NOMO-1 treated with dmso at 0.1 percent for 144 hours (cell line): ENCODE measurements around the gene GPLD1.

Experiments
- DNase-seq: peaks from one replicate; lab custom pipeline; 2025; ENCODE audit not compliant: unreplicated experiment; lab: John Stamatoyannopoulos, UW

Gene GPLD1

DNA sequence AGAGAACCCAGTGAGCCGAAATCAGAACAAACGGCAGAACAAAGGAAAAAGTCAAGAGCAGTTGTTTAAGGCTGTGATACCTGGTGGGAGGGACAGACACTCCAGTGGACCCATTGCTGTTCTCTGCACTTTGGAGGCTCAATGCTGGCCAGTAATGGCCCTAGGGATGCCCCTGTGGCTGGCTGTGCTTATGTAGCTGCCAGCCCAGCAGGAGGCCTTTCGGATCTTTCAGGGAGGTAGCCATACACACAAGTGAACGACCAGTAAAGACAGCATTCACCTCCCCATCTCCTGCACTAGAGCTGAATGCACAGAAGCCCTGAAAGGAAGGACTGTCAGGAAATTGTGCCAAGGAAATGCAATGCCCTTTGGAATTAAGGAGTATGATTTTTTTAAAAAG lies 34.3 kb downstream of the GPLD1 start:
- DNase-seq = no peak

DNA sequence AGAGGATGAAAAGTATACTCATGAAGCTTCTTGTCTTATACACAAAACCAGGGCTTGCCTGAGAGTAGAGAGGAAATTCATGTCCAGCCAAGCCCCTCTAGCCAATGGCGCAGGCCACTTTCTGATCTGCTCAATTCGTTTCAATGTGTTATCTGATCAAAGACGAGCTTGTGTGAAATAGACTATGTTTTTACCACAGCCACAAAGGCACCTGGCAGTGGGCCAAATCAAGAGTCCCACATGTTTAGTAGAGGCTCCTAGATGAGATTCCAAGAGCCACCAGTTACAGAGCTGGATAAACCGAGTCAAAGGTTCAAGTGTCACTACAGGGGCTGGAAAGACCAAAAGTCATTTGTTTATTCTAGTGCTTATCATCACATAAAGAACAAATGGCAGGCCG lies 34.9 kb downstream of the GPLD1 start:
- no peak for DNase-seq

DNA sequence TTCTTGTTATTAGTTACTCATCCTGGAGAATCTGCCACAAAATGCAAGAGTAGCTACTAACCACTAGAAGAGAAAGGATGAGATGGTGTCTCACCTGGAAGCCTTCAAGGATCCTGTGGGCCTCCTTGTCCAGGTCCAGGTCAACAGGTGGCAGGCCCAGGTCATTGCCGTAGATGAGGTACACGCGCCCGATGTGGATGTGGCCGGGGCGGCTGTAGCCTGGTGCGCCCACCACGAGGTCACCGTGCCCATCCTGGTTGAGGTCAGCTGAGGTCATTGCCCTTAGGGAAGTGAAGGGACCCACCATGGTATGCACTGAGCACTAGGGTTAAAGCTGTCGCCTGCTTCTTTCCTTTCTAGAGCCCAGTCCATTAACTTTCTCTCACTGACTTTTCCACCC lies 35.5 kb downstream of the GPLD1 start:
- no peak for DNase-seq

DNA sequence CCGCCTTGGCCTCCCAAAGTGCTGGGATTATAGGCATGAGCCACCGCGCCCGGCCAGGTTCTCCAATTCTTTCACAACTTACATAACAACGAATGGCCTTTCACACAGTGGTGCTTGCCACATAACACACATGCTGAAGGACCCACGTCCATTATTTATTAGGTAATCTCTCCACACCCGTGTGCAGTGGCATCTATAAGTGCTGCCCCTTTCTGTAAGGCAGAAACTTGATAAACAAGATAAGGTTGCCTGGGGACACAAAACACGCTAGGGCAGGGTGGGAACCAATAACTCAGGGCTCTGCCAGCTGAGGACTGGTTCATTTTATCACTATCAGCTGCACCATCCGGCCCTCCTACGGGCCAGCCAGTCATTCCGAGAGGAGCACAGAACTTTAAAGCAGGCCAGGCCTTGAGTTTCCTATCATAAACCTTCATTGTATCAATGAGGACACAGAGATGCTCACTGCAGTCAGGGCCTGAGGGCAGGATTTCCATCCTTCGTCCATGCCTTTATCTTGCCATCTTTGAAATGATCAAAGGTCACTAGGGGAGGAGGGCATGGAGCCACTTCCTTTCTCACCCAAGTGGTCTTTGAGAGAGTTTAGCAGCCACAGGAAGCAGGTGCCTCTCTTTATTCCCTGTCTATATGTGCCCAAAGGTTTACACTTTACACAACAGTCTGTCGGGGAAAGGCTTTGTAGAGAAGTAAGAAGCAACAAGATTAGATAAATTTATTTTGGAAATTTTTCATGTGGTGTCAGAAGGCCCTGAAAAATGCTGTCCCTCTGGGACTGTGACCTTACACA lies 37.6 kb downstream of the GPLD1 start:
- no peak for DNase-seq

DNA sequence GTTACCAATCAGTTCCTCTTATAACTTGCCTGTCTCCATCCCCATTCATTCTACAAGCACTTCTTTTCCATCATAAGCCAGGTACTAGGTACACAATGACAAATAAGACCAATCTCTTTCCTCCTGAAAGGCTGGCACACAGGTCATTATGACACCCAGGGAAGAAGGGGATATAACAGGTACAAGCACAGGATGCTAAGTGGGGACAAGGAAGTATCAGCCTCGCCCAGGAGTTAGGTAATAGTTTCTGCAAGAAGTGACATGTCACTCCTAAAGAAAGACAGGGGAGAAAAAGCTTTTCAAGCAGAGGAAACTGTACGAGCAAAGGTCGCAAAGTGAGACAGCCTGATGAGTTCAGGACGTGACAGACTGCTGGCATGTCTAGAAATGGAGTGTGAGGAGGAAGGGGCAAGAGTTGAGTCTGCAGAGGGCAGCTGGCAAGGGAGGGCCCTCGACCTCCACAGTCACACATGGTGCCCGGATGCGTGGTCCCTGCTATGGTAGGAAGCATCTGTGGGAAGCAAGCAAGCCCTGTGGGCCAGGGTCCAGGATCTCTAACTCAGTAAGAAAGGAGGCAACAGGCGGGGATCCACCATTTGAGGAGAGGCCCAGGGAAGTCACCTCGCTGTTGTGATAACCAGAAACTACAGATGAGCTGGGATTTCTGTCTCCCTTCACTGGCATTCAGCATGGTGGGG lies 40.4 kb downstream of the GPLD1 start:
- DNase-seq = no peak

DNA sequence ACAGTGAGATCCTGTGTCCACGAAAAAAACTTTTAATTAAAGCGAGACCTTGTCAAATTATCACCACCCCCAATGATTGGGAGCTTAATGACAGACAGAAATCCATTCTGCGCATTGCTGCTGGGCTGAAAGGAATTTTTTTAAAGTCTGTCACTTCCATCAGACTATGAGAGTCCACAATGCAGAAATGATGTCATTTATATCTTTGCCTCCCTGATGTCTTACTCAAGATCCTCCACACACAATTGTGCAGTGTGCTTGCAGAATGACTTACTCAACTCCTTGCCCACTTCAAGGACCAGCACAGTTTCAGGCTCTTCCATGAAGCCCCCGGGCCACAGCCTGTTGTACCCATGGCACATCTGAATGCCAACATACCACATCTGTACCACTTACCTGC lies 41.0 kb downstream of the GPLD1 start:
- no peak for DNase-seq

DNA sequence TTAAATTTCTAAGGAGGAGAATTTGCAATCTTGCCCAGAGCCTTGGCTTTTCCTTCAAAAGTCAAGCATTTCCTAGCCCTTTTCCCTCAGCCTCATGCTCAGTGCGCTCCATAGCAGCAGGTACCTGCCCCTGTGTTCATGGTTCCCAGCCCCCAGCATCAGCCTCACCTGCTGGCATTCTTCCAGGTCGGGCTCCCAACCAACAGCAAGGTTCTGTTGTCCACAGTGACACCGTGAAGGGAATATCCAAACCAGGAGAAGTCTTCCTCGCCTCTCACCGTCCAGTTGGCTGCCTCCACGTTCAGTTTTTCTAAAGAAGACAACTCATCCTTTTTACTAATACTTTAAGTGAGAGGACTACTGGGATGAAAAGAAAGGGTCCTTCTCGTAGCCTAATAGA lies 42.7 kb downstream of the GPLD1 start:
- no peak for DNase-seq

DNA sequence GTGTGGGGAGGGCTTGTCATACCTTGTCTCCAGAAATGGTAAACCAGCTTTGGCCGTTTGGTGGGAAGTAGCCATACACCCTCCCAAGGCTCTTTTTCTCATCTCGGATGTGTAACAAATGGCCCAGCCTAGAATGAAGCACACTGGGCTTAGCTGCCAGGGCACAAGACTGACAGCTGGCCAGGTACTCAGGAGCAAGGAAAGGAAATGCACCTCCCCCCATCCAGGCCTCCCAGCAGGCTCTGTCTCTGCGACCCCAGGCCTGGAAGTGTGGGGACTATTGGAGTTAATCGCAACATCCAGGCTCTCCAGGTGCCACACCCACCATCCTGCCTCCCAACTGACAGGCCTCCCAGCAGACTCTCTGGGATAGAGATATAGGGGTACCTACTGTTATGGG lies 43.7 kb downstream of the GPLD1 start:
- no peak for DNase-seq

DNA sequence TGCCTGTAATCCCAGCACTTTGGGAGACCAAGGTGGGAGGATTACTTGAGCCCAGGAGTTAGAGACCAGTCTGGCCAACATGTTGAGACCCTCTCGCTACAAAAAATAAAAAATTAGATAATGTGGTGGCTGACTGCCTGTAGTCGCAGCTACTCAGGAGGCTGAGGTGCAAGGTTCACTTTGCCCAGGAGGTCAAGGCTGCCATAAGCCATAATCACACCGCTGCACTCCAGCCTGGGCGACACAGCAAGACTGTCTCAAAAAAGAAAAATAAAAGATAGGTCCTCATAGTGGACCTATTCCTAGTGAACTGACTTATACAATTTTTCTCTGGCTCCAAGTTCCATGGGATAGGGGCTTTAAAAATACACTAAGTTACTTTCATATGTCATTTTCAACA lies 44.8 kb downstream of the GPLD1 start:
- DNase-seq = no peak

DNA sequence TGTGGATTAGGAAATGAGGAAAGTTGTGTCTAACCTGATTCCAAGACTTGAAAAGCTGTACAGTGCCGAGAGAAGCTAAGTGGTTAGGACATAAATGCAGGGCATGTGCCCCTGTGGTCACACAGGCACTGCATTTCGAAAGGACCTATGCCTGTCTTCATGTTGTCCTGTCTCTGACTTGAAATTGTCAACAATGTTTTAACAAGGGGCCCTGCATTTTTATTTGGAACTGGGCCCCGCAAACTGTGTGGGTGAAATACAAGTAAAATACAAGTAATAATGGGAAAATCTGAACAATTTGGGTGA lies 47.8 kb downstream of the GPLD1 start:
- DNase-seq = no peak

DNA sequence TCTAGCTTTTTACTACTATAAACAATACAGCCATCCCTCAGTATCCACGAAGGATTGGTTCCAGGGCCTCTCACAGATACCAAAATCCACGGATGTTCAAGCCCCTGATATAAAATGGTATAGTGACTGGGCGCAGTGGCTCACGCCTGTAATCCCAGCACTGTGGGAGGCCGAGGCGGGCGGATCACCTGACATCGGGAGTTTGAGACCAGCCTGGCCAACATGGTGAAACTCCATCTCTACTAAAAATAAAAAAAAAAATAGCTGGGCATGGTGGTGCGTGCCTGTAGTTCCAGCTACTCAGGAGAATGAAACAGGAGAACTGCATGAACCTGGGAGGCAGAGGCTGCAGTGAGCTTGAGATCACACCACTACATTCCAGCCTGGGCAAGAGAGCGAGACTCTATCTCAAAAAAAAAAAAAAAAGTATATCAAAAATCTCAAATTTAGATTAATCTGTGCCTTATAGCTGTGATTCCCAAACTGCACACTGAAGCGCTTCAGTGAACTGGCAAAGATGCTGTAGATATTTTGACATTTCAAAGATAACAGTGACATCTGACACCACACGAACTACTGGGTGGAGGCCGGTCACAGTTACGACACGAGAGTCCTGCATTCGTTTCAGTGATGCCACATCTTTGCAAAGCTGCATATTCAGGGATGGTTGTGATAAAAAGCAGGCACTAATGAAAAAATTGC lies 48.3 kb downstream of the GPLD1 start:
- no peak for DNase-seq

DNA sequence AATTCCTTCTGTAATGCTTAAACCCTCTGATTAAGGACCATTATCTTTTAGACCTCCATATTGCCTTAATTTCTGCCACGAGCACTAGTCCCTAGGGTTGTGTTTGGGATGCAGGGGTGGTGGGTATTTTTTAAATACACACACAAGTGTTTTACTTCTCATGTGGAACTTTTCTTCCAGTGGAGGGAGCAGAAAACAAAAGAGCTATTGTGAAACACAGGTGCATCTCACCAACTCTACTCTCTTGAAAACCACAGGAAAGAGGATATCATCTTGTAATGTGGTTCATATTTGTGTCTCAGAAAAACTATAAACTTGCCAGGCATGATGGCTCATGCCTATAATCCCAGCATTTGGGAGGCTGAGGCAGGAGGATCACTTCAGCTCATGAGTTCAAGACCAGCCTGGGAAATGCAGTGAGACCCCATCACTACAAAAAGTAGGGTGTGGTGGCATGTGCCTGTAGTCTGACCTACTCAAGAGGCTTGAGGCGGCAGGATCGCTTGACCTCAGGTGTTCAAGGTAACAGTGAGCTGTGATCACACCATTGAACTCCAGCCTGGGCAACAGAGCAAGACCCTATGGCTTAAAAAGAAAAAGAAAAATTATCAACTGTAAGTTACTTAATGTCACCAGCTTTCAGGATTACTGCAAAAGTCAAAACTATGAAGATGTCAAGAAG lies 49.4 kb downstream of the GPLD1 start:
- no peak for DNase-seq

DNA sequence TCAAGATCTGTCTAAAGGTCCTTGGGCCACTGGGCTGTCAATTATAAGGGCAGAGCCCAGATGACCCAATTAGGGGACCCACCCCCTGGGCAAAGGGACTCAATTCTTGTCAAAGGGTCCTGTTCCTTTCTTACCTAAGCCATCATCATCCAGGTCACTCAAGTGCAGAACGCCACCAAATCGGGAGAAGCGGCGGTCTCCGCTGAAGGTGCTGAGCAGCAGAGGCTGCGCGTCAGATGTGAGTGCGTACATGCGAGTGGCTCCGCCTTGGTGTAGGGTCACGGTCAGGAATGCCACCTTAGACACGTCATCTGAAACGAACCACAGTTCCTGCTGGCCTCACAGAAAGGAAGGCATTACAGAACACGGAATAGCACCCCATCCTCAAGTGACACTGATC lies 52.4 kb downstream of the GPLD1 start:
- no peak for DNase-seq

DNA sequence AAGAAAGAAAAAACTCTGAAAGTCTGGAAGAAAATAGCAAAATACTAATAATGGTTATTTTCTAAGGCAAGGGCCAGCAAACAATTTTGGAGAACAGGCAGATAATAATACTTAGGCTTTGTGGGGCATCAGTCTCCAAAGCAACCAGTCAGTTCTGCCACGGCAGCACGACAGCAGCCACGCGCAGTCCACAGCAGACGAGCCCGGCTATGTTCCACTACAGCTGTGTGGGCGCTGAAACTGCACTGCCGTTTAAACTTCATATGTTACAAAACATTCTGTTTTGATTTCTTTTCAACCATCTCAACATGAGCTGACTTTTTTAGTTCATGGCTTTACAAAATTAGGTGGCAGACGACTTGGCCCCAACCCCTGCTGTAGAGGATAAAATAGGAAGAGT lies 56.8 kb downstream of the GPLD1 start:
- no peak for DNase-seq

DNA sequence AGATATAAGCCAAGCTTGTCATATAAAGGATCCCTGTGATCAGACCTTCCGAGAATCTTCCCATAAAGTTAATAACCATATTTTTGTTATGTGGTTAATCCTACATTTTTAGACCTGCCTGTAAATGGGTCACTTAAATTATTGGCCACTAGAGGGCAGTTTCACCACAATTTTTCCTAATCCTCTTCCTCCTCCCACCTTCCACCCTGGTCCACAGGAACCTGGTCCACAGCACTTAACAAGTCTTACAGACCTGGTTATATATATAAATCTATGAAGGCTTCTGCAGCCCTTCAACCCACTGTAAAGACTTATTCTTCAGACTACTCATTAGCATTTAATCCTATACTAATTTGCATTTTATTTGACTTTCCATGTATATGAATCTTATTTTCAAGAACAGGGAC lies 58.3 kb downstream of the GPLD1 start:
- peak; percentile 9 for DNase-seq

DNA sequence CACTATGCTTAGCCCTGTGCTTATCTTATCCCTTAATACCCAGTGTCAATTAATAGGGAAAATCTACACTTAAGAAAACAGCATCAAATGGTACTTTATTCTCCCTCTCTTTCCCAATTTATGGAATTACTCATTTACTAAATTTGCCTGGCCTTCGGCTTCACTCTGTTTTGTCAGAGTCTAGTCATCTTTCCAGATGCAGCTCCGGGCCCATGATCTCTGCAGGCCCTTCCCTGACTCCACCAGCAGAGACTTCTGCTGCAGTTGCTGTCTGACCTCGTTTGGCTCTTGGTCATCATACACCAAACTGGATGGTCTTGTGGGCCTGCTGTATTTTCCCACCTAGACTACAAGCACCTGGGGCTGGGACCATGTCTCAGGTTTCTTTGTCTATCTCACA lies 59.3 kb downstream of the GPLD1 start:
- DNase-seq = no peak

DNA sequence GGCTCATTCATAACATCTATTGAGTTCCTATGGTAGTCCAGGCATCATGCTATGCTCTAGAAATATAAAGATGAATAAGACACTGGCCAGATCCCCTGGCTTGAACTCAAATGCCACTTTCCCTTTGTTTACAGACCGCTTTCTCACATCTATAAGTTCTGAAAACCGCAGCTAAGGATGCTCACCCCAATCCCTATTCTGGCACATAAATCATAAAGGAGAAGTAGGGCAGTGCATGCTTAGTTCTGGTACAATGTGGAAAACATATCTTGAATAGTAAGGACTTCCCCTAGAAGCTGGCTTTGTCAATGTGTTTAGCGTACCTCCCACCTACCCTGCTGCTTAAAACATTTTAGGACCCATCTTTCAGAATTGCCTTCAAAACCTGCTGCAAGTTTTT lies 60.2 kb downstream of the GPLD1 start:
- DNase-seq = no peak

DNA sequence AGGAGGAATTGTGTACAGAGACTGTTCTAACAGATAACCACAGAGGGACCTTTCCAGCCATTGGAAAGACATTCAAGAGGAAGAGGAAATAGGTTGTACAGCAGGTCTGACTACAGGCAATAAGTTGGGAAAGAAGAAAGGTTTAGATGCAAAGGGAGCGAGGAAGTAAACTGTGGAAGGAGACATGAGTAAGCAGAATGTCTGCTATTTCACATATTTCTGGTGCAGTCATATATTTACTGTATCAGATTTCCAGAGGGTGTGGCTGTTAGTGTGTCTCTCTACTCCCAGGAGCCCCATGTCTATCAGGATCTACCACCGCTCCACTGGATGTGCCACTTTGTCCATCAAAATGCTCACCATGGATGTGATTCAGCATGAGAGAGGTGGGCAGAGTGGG lies 60.8 kb downstream of the GPLD1 start:
- no peak for DNase-seq

DNA sequence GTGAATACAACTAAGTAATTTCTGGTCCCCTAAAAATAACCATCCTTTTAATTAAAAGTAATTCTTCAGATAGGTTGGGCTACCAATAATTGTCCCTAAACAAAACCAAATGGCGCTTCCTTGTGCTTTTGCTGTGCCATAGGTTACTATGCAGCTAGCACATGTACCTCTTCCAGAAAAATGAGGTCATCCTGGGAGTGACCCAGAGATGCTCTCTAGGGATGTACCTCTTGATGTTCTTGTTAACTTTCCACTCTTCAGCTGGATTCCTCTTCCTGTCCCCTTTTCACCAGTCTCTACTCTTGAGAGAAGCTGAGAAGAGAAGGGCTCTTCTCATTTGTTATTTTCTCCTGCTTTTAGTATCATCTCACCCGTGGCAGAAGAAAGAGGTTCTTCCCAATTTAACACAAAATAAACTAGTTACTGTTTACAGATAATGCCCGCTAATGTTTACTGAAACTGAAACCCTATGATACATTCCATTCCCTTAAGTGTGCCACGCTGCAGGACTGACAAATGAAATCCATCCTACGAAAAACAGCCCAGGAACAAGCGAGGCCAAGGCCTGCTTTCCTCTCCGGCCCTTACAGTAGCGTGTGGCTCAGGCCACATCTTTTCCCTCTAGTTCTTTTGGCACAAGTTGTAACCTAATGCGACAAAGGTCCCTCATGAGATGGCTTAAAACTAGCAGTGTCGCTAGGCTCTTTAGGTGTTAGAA lies 62.5 kb downstream of the GPLD1 start:
- no peak for DNase-seq

DNA sequence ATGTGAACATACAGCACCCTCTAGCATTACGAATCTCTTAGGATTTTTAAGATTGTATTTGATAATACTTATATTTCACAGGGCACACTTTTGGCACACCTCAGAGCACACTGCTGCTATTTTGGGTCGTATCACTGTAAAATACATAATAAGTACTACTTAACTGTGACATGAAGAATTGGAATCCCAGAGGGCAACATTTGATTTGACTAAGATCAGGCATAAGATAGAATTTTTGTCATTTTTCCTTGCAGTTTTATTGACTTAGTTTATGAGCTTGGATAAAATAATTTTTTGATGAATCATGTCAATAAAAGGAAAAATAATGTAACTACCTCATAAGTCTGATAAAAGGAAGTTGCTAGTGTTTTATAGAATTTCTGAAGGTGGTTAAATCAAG lies 64.3 kb downstream of the GPLD1 start:
- no peak for DNase-seq

DNA sequence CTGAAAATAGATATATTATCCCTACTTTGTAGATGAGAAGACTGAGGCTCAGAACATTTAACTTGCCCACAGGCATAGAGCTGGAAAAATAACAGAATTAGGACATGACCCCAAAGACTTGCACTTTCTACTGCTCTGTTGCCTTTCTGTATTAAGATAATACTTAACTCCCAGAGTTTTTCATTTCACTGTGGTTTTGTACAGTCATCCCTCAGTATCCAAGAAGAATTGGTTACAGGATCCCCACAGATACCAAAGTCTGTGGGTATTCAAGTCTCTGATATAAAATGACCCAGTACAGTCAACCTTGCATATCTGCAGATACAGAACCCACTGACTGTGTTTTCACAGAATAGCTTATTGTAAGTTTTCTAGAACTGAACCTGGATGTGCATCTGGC lies 69.9 kb downstream of the GPLD1 start:
- no peak for DNase-seq
